ENCODE data around the gene HPCAL1.

DNA sequence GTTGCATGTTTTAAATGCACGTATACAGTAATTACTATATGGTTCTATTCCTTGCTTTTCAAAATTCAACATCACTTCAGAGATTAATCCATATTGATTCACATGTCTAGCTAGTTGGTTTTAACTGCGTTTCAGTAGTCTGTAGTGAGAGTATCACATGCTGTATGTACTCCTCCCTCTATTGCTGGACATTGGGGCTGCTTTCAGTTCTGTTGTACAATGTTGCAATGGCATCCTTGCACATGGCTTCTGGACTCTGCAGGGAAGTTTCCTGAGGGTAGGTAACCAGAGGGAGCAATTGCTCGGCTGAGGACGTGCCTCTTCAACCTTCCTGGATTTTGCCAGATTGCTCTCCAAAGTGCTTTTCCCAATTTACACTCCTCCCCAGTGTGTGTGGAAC lies 10.7 kb upstream of the HPCAL1 start:
- TF ChIP-seq, protein P1, sequence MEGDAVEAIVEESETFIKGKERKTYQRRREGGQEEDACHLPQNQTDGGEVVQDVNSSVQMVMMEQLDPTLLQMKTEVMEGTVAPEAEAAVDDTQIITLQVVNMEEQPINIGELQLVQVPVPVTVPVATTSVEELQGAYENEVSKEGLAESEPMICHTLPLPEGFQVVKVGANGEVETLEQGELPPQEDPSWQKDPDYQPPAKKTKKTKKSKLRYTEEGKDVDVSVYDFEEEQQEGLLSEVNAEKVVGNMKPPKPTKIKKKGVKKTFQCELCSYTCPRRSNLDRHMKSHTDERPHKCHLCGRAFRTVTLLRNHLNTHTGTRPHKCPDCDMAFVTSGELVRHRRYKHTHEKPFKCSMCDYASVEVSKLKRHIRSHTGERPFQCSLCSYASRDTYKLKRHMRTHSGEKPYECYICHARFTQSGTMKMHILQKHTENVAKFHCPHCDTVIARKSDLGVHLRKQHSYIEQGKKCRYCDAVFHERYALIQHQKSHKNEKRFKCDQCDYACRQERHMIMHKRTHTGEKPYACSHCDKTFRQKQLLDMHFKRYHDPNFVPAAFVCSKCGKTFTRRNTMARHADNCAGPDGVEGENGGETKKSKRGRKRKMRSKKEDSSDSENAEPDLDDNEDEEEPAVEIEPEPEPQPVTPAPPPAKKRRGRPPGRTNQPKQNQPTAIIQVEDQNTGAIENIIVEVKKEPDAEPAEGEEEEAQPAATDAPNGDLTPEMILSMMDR (IDR thresholded peaks at IDR 0.05; ENCODE audit: insufficient read depth, low read length, poor library complexity, severe bottlenecking), result no peak
- TF ChIP-seq EZH2phosphoT487 (conservative IDR thresholded peaks at IDR 0.05; ENCODE audit: low read length), result no peak

Data from SU-DHL-6 (cell line).